Stimulated activated CD4-positive, alpha-beta T cell treated with anti-CD3 and anti-CD28 coated beads, TNF-alpha, amount 100 ng/mL, for 4 hours (primary cell): ENCODE measurements around the gene DYNLRB2.

ENCODE experiments used
- DNase-seq, 3 experiments: peaks; one replicate each; pipeline ENCODE4 v3.0.0-alpha.2; 2020; ENCODE audit warnings: low read depth in 3 of 3

DYNLRB2 gene

GRCh38 chr16:80599466-80599865 lies 58.7 kb downstream of the DYNLRB2 start:
- DNase-seq, result no peak
